ENCODE data around the gene NTN5.

DNA sequence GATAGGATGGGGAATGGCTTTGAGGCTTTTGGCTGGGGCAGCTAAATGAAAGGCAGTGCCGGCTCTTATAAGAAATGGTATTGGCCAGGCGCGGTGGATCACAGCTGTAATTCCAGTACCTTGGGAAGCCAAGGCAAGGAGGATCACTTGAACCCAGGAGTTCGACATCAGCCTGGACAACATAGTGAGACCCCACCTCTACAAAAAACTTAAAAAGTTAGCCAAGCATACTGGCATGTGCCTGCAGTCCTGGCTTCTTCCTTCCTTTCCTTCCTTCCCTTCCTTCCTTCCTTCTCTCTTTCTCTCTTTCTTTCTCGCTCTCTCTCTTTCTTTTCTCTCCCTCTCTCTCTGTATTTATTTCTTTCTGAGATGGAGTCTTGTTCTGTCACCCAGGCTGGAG lies 30.0 kb downstream of the NTN5 start:
- no peak for TF ChIP-seq SUZ12 (IDR thresholded peaks at IDR 0.05; ENCODE audit: extremely low read depth, insufficient read depth, insufficient read length)
- no peak for TF ChIP-seq ZNF274 (IDR thresholded peaks at IDR 0.05; ENCODE audit: low read depth, low read length)

All from NT2/D1 (cell line).